ENCODE results near the gene PMIS2.
"Not testable (repeated sequence)": the region's sequence is repeated elsewhere in the genome, so short reads cannot be mapped to it uniquely, and the experiment has no call there.

Gene PMIS2

DNA sequence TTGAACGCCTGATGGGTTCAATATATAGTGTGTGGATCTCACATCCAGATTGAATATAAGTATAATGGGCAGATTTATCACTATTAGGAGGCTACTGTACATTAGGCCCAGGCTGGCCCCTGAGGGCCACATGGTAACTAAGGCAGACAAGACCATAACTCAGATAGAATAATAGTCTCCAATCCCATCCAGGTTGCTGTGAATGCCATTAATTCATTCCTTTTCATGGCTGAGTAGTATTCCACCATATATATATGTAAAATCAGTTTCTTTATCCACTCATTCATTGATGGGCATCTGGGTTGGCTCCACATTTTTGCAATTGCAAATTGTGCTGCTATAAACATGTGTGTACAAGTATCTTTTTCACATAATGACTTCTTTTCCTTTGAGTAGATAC, 8.1 kb upstream of the PMIS2 start:
- DNase-seq (ENCODE audit: low read depth), result no peak
- no peak overlapping the region for H3K4me3 ChIP-seq (ENCODE audit: low read depth, low read length)
- no peak for TF ChIP-seq POLR2A (IDR thresholded peaks at IDR 0.05; ENCODE audit: extremely low read depth, insufficient read length)
- TF ChIP-seq, protein P1, sequence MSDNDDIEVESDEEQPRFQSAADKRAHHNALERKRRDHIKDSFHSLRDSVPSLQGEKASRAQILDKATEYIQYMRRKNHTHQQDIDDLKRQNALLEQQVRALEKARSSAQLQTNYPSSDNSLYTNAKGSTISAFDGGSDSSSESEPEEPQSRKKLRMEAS (IDR thresholded peaks at IDR 0.05; ENCODE audit: low read depth, low read length), result no peak
- TF ChIP-seq MYC (IDR thresholded peaks at IDR 0.05; ENCODE audit: low read depth, low read length), result no peak
- TF ChIP-seq, protein P2, sequence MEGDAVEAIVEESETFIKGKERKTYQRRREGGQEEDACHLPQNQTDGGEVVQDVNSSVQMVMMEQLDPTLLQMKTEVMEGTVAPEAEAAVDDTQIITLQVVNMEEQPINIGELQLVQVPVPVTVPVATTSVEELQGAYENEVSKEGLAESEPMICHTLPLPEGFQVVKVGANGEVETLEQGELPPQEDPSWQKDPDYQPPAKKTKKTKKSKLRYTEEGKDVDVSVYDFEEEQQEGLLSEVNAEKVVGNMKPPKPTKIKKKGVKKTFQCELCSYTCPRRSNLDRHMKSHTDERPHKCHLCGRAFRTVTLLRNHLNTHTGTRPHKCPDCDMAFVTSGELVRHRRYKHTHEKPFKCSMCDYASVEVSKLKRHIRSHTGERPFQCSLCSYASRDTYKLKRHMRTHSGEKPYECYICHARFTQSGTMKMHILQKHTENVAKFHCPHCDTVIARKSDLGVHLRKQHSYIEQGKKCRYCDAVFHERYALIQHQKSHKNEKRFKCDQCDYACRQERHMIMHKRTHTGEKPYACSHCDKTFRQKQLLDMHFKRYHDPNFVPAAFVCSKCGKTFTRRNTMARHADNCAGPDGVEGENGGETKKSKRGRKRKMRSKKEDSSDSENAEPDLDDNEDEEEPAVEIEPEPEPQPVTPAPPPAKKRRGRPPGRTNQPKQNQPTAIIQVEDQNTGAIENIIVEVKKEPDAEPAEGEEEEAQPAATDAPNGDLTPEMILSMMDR (IDR thresholded peaks at IDR 0.05; ENCODE audit: low read depth, low read length), result no peak

DNA sequence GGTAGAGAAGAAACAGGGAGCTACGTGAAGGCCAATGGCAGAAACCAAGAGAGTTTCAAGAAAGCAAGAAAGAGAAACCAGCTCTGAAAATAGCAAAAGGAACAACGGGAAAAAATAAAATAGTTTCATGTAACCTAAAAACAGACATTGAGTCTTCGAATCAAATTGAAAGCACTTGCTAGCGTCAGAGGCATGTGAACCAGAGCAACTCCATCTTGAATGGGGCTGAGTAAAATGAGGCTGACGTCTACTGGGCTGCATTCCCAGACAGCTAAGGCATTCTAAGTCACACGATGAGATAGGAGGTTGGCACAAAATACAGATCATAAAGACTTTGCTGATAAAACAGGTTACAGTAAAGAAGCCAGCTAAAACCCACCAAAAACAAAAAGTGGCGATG, 7.3 kb upstream of the PMIS2 start:
- TF ChIP-seq, protein P1 (IDR thresholded peaks at IDR 0.05; ENCODE audit: low read depth, low read length), result no peak
- TF ChIP-seq MYC (IDR thresholded peaks at IDR 0.05; ENCODE audit: low read depth, low read length) (no peak), POLR2A (IDR thresholded peaks at IDR 0.05; ENCODE audit: extremely low read depth, insufficient read length) (no peak)
- TF ChIP-seq, protein P2 (IDR thresholded peaks at IDR 0.05; ENCODE audit: low read depth, low read length), result no peak
- DNase-seq (ENCODE audit: low read depth), result no peak
- H3K4me3 ChIP-seq (ENCODE audit: low read depth, low read length), result no peak overlapping the region

DNA sequence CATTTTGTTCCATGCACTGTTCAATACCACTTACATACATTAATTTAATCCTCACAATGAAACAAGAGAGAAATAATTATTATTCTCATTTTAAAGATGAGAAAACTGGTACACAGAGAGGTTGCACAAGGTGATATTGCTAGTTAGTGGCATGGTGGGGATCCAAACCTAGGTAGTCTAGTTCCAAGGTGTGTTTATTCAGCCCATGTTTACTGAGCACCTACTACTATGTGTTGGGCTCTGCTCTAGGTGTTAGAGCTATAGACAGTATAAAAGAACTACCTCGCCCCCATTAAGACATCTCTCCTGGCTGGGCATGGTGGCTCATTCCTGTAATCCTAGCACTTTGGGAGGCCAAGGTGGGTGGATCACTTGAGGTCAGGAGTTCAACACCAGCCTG, 3.2 kb upstream of the PMIS2 start:
- TF ChIP-seq, protein P1 (IDR thresholded peaks at IDR 0.05; ENCODE audit: low read depth, low read length), result no peak
- TF ChIP-seq, protein P2 (IDR thresholded peaks at IDR 0.05; ENCODE audit: low read depth, low read length), result no peak
- no peak for TF ChIP-seq MYC (IDR thresholded peaks at IDR 0.05; ENCODE audit: low read depth, low read length)
- no peak for TF ChIP-seq POLR2A (IDR thresholded peaks at IDR 0.05; ENCODE audit: extremely low read depth, insufficient read length)
- H3K4me3 ChIP-seq (ENCODE audit: low read depth, low read length), result no peak overlapping the region
- DNase-seq (ENCODE audit: low read depth), result no peak

DNA sequence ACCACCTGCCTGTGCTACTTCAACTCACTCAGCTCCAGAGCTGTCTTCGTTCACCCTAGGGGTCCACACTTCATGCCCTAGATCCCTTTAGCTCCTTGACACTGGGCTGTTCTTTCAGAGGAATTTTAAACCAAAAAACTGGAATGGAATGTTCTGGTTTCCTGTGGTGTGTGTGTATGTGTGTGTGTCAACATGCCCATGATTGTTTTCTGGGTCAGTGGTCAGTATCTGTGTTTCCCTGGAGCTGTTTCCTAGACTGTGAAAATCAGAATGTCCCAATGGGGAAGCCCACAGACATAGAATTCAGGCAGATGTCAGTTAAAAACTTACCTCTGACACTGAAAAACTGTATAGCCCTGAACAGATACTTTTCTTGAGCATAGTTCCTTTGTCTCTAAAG, 1.3 kb downstream of the PMIS2 start:
- no peak for DNase-seq (ENCODE audit: low read depth)
- H3K4me3 ChIP-seq (ENCODE audit: low read depth, low read length), result no peak overlapping the region
- TF ChIP-seq POLR2A (IDR thresholded peaks at IDR 0.05; ENCODE audit: extremely low read depth, insufficient read length), result no peak
- no peak for TF ChIP-seq MYC (IDR thresholded peaks at IDR 0.05; ENCODE audit: low read depth, low read length)
- TF ChIP-seq, protein P2 (IDR thresholded peaks at IDR 0.05; ENCODE audit: low read depth, low read length), result no peak
- TF ChIP-seq, protein P1 (IDR thresholded peaks at IDR 0.05; ENCODE audit: low read depth, low read length), result no peak

DNA sequence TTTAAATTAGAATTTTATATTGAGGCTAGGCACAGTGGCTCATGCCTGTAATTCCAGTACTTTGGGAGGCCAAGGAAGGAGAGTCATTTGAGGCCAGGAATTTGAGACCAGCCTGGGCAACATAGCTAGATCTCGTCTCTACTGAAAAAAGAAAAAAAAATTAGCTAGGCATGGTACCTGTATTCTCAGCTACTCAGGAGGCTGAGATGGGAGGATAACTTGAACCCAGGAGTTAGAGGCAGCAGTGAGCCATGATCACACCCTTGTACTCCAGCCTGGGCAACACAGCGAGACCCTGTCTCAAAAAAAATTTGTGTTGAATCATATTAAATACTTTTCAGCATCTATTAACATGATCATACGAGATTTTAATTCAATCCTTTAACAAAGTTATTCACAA, 4.9 kb downstream of the PMIS2 start:
- no peak for DNase-seq (ENCODE audit: low read depth)
- no peak overlapping the region for H3K4me3 ChIP-seq (ENCODE audit: low read depth, low read length)
- TF ChIP-seq, protein P2 (IDR thresholded peaks at IDR 0.05; ENCODE audit: low read depth, low read length), result no peak
- TF ChIP-seq MYC (IDR thresholded peaks at IDR 0.05; ENCODE audit: low read depth, low read length), result no peak
- no peak for TF ChIP-seq POLR2A (IDR thresholded peaks at IDR 0.05; ENCODE audit: extremely low read depth, insufficient read length)
- TF ChIP-seq, protein P1 (IDR thresholded peaks at IDR 0.05; ENCODE audit: low read depth, low read length), result no peak

DNA sequence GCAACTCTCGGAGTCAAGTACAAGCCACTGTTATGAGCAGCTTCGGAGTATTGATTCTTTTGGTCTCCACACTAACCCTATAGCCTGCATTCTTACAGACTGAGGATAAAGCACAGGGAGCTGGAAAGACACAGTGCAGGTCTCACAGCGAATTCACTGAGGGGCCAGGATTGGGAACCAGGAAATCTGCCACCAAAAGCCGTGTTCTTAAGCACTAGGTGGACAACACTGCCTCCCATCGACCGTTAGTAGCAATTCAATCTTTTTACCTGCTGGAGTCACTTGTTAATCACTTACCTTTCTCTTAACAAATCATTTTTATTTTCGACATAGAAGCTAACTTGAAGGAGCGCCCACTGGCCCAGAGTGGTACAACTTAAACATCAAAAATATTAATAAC, 6.3 kb downstream of the PMIS2 start:
- no peak for TF ChIP-seq POLR2A (IDR thresholded peaks at IDR 0.05; ENCODE audit: extremely low read depth, insufficient read length)
- no peak for TF ChIP-seq MYC (IDR thresholded peaks at IDR 0.05; ENCODE audit: low read depth, low read length)
- TF ChIP-seq, protein P2 (IDR thresholded peaks at IDR 0.05; ENCODE audit: low read depth, low read length), result peak; percentile 27
- TF ChIP-seq, protein P1 (IDR thresholded peaks at IDR 0.05; ENCODE audit: low read depth, low read length), result no peak
- DNase-seq (ENCODE audit: low read depth), result peak; percentile 43
- H3K4me3 ChIP-seq (ENCODE audit: low read depth, low read length), result no peak overlapping the region

DNA sequence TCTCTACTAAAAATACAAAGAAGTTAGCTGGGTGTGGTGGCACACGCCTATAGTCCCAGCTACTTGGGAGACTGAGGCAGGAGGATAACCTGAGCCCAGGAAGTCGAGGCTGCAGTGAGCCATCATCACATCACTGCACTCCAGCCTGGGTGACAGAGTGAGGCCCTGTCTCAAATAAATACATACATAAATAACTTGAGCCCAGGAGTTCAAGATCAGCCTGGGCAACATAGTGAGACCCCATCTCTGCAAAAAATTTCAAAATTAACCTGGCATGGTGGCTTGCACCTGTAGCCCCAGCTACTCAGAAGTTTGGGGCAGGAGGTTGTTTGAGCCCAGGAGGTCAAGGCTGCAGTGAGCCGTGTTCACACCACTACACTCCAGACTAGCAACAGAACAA, 9.1 kb downstream of the PMIS2 start:
- not testable (repeated sequence) for DNase-seq (ENCODE audit: low read depth); H3K4me3 ChIP-seq (ENCODE audit: low read depth, low read length)

All from NB4 (cell line).